Esophagus squamous epithelium (tissue), 4 donors: ENCODE data around the gene ZNF750.

Source experiments
- CTCF ChIP-seq, 6 experiments: fragments of 450-650 bp in 4 of 6; fragments of 200-600 bp in 2 of 6; sonication (generic) in 2 of 6; IDR thresholded peaks; one replicate each; pipeline ENCODE4 v1.5.1; 2016 to 2019; ENCODE audit warnings: antibody characterized with exemption in 6 of 6, mild to moderate bottlenecking in 4 of 6, moderate library complexity in 4 of 6
- POLR2A ChIP-seq, 4 donors: fragments of 450-650 bp; IDR thresholded peaks; one replicate each; pipeline ENCODE4 v1.6.1; 2017; ENCODE audit warnings: antibody characterized with exemption in 4 of 4, mild to moderate bottlenecking in 4 of 4, moderate library complexity in 3 of 4

DNA sequence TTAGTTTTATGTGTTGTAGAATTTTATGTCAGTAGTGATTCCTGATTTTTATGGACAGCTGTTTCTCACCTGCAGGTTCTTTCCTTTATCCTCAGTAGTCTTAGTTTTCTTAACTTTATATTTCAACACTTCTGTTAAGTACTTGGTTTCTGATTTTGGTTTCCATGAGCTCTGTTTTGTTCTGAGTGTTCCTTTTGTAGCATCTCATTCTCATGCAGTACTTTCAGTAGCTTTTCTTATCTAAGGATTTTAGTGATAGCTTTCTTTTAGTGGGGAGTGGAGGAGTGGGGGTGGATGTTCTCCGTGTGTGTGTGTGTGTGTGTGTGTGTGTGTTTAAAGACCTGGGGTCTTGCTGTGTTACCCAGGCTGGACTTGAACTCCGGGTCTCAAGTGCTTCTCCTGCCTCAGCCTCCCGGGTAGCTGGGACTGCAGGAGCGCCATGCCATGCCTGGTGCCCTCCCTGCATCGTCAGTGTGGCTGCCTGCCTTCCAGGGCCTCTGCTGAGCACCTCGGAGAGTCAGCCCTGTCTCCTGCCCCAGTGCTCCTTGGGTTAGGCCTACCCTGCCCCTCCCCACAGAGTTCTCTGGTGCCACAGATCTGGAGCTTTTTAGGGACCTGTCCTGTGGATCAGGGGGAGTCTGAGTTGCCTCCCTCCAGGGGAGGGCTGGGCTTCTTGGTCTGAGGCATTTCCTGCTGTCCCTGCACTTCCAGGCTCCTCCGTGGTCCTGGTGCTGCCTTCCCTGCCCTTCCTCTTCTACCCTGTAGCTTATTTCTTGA lies 4.3 kb upstream of the ZNF750 start:
- no peak for TF ChIP-seq POLR2A (IDR thresholded peaks at IDR 0.05)
- no peak for TF ChIP-seq CTCF (IDR thresholded peaks at IDR 0.05)
